NCI-H446 (cell line): ENCODE data around the gene CCDC40.

Experiments used
- DNase-seq, 2 experiments: peaks; one replicate each; lab custom pipeline; 2025; lab: John Stamatoyannopoulos, UW

The CCDC40 gene

DNA sequence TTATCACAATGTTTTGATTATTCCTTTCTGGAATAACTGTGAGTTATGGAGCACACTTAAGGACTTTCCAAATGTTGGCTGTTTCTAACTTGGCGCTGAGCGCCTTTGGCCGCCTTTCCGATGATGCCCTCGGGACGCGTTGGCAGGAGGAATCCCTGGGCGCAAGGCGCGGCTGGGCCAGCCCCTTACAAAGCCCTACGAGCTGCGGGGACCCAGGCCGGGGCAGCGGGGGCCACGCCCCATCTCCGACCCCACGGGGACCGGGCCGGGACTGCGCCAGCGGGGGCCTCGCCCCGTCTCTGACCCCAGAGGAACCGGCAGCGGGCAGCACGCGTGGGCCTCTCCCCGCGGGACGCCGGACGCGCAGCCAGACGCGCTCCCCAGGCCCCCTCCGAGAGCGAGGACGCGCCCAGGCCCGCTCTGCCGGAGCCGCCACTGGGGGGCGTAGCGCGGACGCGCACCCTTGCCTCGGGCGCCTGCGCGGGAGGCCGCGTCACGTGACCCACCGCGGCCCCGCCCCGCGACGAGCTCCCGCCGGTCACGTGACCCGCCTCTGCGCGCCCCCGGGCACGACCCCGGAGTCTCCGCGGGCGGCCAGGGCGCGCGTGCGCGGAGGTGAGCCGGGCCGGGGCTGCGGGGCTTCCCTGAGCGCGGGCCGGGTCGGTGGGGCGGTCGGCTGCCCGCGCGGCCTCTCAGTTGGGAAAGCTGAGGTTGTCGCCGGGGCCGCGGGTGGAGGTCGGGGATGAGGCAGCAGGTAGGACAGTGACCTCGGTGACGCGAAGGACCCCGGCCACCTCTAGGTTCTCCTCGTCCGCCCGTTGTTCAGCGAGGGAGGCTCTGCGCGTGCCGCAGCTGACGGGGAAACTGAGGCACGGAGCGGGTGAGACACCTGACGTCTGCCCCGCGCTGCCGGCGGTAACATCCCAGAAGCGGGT, 64.8 kb downstream of the CCDC40 start, which contains the start of gene GAA:
Gene GAA (plus strand): TSS at position 571 of the 935 bp plus-strand sequence. CDS start 3,006 bp downstream, outside the sequence.
- peak; percentile 71 to 96 for DNase-seq

DNA sequence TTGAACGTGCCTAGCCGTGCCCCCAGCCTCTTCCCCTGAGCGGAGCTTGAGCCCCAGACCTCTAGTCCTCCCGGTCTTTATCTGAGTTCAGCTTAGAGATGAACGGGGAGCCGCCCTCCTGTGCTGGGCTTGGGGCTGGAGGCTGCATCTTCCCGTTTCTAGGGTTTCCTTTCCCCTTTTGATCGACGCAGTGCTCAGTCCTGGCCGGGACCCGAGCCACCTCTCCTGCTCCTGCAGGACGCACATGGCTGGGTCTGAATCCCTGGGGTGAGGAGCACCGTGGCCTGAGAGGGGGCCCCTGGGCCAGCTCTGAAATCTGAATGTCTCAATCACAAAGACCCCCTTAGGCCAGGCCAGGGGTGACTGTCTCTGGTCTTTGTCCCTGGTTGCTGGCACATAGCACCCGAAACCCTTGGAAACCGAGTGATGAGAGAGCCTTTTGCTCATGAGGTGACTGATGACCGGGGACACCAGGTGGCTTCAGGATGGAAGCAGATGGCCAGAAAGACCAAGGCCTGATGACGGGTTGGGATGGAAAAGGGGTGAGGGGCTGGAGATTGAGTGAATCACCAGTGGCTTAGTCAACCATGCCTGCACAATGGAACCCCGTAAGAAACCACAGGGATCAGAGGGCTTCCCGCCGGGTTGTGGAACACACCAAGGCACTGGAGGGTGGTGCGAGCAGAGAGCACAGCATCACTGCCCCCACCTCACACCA, 65.7 kb downstream of the CCDC40 start:
- DNase-seq, result no peak

DNA sequence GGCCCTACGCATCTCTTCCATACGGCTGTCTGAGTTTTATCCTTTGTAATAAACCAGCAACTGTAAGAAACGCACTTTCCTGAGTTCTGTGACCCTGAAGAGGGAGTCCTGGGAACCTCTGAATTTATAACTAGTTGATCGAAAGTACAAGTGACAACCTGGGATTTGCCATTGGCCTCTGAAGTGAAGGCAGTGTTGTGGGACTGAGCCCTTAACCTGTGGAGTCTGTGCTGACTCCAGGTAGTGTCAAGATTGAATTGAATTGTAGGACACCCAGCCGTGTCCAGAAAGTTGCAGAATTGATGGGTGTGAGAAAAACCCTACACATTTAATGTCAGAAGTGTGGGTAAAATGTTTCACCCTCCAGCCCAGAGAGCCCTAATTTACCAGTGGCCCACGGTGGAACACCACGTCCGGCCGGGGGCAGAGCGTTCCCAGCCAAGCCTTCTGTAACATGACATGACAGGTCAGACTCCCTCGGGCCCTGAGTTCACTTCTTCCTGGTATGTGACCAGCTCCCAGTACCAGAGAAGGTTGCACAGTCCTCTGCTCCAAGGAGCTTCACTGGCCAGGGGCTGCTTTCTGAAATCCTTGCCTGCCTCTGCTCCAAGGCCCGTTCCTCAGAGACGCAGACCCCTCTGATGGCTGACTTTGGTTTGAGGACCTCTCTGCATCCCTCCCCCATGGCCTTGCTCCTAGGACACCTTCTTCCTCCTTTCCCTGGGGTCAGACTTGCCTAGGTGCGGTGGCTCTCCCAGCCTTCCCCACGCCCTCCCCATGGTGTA, 66.4 kb downstream of the CCDC40 start:
- no peak for DNase-seq

DNA sequence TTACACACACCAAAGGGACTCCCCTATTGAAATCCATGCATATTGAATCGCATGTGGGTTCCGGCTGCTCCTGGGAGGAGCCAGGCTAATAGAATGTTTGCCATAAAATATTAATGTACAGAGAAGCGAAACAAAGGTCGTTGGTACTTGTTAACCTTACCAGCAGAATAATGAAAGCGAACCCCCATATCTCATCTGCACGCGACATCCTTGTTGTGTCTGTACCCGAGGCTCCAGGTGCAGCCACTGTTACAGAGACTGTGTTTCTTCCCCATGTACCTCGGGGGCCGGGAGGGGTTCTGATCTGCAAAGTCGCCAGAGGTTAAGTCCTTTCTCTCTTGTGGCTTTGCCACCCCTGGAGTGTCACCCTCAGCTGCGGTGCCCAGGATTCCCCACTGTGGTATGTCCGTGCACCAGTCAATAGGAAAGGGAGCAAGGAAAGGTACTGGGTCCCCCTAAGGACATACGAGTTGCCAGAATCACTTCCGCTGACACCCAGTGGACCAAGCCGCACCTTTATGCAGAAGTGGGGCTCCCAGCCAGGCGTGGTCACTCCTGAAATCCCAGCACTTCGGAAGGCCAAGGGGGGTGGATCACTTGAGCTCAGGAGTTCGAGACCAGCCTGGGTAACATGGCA, 67.1 kb downstream of the CCDC40 start:
- no peak for DNase-seq

DNA sequence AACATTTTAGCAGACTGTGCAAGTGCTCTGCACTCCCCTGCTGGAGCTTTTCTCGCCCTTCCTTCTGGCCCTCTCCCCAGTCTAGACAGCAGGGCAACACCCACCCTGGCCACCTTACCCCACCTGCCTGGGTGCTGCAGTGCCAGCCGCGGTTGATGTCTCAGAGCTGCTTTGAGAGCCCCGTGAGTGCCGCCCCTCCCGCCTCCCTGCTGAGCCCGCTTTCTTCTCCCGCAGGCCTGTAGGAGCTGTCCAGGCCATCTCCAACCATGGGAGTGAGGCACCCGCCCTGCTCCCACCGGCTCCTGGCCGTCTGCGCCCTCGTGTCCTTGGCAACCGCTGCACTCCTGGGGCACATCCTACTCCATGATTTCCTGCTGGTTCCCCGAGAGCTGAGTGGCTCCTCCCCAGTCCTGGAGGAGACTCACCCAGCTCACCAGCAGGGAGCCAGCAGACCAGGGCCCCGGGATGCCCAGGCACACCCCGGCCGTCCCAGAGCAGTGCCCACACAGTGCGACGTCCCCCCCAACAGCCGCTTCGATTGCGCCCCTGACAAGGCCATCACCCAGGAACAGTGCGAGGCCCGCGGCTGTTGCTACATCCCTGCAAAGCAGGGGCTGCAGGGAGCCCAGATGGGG, 68.0 kb downstream of the CCDC40 start:
- no peak for DNase-seq

DNA sequence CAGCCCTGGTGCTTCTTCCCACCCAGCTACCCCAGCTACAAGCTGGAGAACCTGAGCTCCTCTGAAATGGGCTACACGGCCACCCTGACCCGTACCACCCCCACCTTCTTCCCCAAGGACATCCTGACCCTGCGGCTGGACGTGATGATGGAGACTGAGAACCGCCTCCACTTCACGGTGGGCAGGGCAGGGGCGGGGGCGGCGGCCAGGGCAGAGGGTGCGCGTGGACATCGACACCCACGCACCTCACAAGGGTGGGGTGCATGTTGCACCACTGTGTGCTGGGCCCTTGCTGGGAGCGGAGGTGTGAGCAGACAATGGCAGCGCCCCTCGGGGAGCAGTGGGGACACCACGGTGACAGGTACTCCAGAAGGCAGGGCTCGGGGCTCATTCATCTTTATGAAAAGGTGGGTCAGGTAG, 68.5 kb downstream of the CCDC40 start:
- DNase-seq, result no peak

DNA sequence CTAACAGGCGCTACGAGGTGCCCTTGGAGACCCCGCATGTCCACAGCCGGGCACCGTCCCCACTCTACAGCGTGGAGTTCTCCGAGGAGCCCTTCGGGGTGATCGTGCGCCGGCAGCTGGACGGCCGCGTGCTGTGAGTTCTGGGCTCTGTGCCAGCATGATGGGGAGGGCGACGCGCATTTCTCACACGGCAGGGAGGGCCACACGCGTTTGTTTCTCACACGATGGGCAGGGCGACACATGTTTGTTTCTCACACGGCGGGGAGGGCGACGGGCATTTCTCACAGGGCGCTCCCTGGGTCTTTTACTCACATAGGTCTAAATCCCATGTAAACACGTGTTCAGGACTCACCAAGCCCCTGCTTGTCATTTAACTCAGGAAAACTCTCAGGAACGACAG, 69.3 kb downstream of the CCDC40 start:
- no peak for DNase-seq

DNA sequence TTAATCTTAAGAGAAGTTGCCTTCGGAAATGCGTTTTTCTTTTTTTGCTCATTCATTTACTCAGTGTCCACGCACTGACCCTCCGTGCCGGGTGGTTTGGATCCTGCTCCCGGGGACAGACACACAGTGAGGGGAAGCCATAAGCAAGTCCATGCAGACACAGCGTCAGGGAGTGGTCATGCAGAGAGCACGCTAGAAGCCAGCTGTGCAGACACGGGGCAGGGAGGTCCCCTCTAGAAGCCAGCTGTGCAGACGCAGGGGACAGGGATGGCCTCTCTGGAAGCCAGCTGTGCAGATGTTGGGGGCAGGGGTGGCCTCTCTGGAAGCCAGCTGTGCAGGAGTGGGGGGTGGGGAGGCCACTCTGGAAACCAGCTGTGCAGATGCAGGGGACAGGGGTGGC, 69.7 kb downstream of the CCDC40 start:
- DNase-seq, result no peak

DNA sequence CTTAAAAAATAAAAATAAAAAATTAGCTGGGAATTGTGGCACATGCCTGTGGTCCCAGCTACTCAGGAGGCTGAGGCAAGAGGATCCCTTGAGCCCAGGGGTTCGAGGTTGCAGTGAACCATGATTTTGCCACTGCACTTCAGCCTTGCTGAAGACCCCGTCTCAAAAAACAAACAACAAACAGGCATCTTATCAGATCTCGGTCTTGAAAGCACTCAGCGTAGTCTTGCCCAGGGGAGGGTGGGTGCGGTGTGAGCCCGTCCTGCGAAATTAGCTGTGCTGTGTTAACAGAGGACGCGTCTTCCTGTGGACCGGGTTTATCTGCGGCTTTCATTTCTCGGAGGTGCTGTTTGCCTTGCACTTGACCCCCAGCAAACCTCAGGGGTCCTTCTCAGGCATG, 70.3 kb downstream of the CCDC40 start:
- DNase-seq, result no peak

DNA sequence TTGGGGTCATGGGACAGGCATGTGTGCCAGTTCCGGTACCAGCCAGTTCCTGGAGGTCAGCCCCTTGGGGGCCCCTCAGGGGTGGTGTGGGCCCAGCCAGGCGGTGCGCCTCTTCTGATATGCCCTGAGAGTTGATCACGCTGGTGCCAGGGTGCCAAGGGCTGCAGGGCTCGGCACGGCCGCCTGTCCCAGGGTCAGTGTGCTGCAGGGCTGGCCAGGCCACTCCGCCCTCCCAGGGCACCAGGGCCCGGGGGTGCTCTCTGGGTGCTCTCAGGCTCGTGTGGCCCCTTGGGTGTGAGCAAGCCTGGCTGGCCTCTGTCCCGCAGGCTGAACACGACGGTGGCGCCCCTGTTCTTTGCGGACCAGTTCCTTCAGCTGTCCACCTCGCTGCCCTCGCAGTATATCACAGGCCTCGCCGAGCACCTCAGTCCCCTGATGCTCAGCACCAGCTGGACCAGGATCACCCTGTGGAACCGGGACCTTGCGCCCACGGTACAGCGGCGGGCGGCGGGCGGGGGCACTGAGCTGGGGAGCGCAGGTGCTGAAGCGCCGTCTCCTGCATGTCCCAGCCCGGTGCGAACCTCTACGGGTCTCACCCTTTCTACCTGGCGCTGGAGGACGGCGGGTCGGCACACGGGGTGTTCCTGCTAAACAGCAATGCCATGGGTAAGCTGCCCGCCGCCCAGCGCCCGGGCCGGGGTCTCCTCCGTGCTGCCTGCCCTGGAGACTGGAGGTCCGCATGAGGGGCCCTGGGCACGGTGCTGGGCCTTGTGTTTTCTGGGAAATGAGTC, 71.0 kb downstream of the CCDC40 start:
- DNase-seq, result no peak

DNA sequence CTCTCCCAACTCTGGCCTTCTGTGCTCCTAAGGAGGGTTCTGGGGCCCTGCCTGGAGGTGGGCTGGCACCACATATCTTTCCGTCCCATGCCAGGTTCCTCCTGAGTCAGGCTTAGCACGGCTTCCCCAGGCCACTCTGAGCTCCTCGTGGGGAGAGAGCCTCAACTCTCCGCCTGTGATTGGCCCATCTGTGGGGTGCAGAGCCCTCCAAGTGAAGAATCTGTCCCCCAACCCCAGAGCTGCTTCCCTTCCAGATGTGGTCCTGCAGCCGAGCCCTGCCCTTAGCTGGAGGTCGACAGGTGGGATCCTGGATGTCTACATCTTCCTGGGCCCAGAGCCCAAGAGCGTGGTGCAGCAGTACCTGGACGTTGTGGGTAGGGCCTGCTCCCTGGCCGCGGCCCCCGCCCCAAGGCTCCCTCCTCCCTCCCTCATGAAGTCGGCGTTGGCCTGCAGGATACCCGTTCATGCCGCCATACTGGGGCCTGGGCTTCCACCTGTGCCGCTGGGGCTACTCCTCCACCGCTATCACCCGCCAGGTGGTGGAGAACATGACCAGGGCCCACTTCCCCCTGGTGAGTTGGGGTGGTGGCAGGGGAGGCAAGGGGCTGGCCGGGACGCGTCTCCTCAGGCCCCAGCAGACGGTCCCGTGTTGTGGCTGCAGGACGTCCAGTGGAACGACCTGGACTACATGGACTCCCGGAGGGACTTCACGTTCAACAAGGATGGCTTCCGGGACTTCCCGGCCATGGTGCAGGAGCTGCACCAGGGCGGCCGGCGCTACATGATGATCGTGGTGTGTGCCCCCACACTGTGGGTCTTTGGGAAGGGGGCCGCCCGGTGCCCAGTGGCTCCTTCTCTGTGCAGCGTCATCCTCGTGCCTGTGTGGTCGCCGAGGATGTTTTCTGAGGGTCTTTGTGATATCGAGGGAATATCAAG, 71.9 kb downstream of the CCDC40 start:
- DNase-seq, result no peak

DNA sequence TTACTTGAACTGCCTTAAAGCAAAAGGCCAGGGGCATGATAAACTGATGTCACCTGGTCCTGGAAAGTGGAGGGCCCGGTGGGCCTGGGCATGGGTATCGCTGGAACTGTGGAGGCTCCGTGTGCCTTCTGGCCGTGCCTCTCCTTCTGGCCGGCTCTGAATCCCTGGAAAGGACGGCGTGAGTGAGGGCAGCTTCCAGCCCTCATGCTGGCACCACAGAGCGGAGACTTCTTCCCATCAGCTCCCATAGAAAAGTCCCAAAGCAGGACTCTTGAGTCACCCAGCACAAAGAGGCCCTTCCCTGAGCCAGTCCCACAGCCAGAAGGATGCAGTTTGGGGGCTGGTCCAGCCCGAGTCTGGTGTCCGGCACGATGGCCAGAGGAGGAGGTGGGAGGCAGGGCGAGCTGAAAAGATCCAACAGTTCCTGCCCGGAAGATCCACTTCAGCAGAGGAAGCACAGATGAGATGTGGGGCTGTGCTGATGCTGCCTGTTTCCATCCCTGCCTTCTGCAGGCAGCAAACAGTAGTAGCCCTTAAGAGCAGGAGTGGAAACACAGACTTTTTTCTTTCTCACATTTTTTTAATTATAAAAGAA, 72.7 kb downstream of the CCDC40 start:
- DNase-seq, result no peak

DNA sequence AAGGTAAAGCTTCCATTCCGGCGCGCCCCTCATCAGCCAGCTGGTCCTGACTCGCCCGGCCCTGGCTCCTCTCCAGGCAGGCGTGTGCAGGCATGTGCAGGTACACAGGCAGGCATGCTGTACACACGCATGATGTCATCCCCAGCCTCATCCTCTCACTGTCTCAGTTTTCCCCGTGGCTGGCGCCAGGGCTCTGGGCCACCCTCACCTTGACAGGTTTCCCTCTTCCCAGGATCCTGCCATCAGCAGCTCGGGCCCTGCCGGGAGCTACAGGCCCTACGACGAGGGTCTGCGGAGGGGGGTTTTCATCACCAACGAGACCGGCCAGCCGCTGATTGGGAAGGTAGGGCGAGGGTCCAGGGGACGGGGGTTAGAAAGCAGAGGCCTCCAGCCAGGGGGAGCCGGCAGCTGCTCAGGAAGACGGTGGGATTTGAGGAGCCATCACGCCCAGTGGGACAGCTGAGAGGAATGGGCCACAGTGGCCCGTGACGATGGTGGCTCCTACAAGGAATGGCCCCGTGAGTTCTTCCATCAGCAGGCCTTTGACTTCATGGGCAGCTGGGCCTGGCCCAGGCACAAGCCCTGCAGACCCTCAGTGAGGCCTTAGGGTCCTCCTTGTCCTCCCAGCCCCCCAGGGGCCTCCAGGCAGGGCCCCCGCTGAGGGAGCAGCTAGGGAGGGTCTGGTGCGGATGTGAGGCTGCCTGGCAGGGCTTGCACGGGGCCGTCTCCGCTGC, 73.4 kb downstream of the CCDC40 start:
- DNase-seq, result no peak

DNA sequence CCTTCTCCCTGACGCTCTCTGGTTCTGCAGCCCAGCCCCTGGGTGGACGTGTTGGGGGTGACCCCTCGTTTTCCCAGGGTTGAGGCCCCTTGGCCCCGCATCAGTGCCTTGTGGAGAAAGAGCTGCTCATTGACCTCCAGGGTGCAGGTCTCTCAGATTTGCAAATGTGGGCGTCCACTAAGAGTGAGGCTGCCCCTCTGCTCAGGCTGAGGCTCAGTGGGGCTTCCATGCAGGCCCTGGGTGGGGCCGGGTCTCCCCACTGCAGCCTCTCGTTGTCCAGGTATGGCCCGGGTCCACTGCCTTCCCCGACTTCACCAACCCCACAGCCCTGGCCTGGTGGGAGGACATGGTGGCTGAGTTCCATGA, 74.0 kb downstream of the CCDC40 start:
- no peak for DNase-seq

DNA sequence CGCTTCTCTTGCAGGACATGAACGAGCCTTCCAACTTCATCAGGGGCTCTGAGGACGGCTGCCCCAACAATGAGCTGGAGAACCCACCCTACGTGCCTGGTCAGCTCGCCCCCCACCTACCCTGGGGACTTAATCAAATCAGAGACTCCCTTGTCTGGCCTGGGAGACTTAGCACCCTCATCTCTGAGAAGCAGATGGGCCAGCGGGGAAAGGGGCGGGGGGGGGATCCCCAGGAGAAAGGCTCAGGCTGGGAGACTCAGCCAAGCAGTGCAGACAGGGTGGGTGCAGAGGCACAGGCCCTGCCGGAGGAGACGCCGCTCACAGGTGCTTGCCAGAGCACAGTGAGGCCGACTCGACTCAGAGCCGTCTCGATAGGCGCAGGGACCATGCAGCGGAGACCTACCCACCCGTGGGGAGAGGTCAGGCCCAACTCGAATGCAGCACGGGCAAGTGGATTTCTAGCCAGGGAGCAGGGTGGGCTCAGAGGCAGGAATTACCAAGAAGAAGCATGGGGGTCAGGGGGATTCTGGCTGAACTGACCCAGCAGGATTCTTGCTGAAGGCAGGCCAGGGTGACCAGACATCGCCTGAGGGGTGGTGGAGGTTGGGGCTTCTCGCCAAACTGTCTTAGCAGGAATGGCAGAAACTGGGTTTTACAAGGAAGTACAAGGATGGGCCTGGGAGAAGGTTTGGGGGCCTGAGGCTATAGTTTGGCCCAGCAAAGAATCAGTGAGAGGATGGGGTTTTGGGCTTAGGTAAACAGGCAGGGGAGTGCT, 74.7 kb downstream of the CCDC40 start:
- DNase-seq, result no peak

DNA sequence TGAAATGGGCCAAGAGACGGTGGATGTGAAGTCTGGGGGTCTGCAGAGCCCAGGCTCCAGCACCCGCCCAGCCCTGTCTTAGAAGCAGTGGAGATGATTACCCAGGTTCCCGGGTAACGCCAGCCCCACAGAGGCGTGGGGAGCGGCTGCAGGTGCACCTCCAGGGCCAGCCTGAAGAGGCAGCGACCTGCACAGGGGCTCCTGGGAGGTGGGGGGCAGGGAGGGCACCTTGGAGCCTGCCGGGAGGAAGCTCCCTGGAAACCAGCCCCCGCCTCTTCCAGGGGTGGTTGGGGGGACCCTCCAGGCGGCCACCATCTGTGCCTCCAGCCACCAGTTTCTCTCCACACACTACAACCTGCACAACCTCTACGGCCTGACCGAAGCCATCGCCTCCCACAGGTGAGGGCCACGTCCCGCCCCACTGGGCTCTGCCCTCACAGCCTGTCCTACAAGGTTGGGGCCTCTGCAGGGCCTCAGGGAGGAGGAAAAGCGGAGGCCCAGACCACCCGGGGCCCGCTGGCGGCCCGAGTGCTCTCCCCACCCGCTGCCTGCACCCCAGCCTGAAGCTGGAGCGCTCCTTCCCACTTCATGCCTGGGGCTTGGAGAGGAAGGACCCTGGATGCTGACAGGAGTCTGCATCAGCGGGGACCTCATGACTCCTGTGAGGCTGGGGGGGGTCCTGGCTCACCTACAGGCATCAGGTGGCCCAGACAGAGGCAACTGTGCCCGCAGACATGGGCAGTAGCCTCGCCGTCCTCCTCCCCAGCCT, 75.4 kb downstream of the CCDC40 start:
- DNase-seq, result no peak
